Colonic mucosa (tissue), 4 donors: Measurements from ENCODE around the gene CPT1A. TPM values are rescaled to one million over a fixed set of nuclear protein-coding genes. Genes with fewer than 3 reads are reported as not detected.
A peak's percentile ranks its signal among the peaks of the same experiment; 100 is the strongest.

Source experiments
- DNase-seq: peaks from one replicate; pipeline ENCODE4 v3.0.0-alpha.2; 2020
- H3K27ac ChIP-seq: fragments of 200-600 bp; one replicate; pipeline ENCODE4 v1.8.0; 2021
- H3K27me3 ChIP-seq: fragments of 200-600 bp; one replicate; pipeline ENCODE4 v1.8.0; 2021
- H3K36me3 ChIP-seq: fragments of 200-600 bp; one replicate; pipeline ENCODE4 v1.8.0; 2021
- H3K4me1 ChIP-seq: fragments of 200-600 bp; one replicate; pipeline ENCODE4 v1.8.0; 2021; ENCODE audit warnings: mild to moderate bottlenecking
- H3K4me3 ChIP-seq: fragments of 200-600 bp; one replicate; pipeline ENCODE4 v1.8.0; 2021
- H3K9ac ChIP-seq, 2 donors: one replicate each; pipeline ENCODE4 v1.7.0; 2013; ENCODE audit warnings: control low read depth in 2 of 2, low read depth in 2 of 2, low read length in 2 of 2
- H3K9me3 ChIP-seq: fragments of 200-600 bp; one replicate; pipeline ENCODE4 v1.8.0; 2021
- CTCF ChIP-seq: fragments of 200-600 bp; IDR thresholded peaks from one replicate; pipeline ENCODE4 v1.8.0; 2022; ENCODE audit warnings: antibody characterized with exemption, mild to moderate bottlenecking
- intact Hi-C: fragments of 100-400 bp; cut with DNase I; formaldehyde crosslinking; loops from one replicate; pipeline ENCODE4 v1.14.1; 2022
- total RNA-seq, 2 donors: library from RNA; stranded (reverse); fragmentation: NEBNext Ultra II Directional in 1 of 2; extraction: Animal tissue kit (Norgen Biotek cat#: 25700) in 1 of 2; gene quantifications; one replicate each; pipeline ENCODE4 v1.2.1, GENCODE V29; 2021
- donor health status: healthy.
- donor health status: DM: no; HTN: no; CAD: no.
- donor health status: DM: no; HTN: no; CAD: no.

The CPT1A gene
- total RNA-seq, 2 donors from 2014 or later: 197 to 213 TPM

- no peak for TF ChIP-seq CTCF
- no peak overlapping the region for H3K4me3 ChIP-seq
- H3K36me3 ChIP-seq: no peaks in the 10 kb centered on the region
- no peaks in the 10 kb centered on the region for H3K9me3 ChIP-seq
- intact Hi-C loops: no loop called here
- DNase-seq: no peak
- no peaks in the 10 kb centered on the region for H3K27me3 ChIP-seq
- peak overlapping the region; percentile 72 for H3K27ac ChIP-seq
- H3K4me1 ChIP-seq: peaks cover 33% of the 10 kb centered on the region
- peak overlapping the region in 1 of 2 donors; percentile 99 for H3K9ac ChIP-seq
Observed at GRCh38 chr11:68835749-68836148, 6.0 kb downstream of the CPT1A start.

DNA sequence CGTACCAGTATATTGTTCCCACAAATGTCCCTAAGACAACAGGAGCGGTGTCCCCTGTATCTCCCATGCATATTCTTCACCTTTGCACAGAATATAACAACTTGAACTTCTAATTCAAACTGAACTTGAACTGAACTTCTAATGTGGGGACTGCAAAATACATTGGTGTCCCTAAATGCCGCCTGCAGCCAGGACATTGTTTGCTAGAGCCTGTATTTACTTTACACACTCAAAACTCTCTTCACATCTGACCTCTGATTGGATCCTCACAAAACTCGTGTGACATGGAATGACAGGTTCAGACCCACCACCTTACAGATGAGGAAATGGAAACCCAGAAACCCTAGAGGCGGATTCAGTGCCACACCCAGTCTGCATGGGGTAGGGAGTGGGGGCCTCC, 6.4 kb downstream of the CPT1A start:
- Histone ChIP-seq H3K27ac (peak overlapping the region; percentile 72), H3K9ac (peak overlapping the region in 1 of 2 donors; percentile 99), H3K4me3 (no peak overlapping the region), H3K36me3 (no peaks in the 10 kb centered on the region), H3K27me3 (no peaks in the 10 kb centered on the region), H3K4me1 (peaks cover 33% of the 10 kb centered on the region), H3K9me3 (no peaks in the 10 kb centered on the region)
- intact Hi-C loops: no loop called here
- TF ChIP-seq CTCF: no peak
- DNase-seq: peak; percentile 59

- Histone ChIP-seq H3K4me1 (peaks cover 38% of the 10 kb centered on the region), H3K9ac (peak overlapping the region; percentile 4 to 73), H3K9me3 (no peaks in the 10 kb centered on the region), H3K27me3 (no peaks in the 10 kb centered on the region), H3K36me3 (no peaks in the 10 kb centered on the region), H3K4me3 (no peak overlapping the region), H3K27ac (peak overlapping the region; percentile 76)
- intact Hi-C loops: no loop called here
- TF ChIP-seq CTCF: no peak
- peak; percentile 57 for DNase-seq
Observed at GRCh38 chr11:68832476-68833181, 9.1 kb downstream of the CPT1A start.

- TF ChIP-seq CTCF: no peak
- Histone ChIP-seq H3K9me3 (no peaks in the 10 kb centered on the region), H3K27me3 (no peaks in the 10 kb centered on the region), H3K9ac (peak overlapping the region in 1 of 2 donors; percentile 52), H3K4me3 (no peak overlapping the region), H3K4me1 (peaks cover 34% of the 10 kb centered on the region), H3K36me3 (no peaks in the 10 kb centered on the region), H3K27ac (peak overlapping the region; percentile 76)
- peak; percentile 84 for DNase-seq
- intact Hi-C loops: no loop called here
Observed at GRCh38 chr11:68831124-68831523, 10.6 kb downstream of the CPT1A start.

DNA sequence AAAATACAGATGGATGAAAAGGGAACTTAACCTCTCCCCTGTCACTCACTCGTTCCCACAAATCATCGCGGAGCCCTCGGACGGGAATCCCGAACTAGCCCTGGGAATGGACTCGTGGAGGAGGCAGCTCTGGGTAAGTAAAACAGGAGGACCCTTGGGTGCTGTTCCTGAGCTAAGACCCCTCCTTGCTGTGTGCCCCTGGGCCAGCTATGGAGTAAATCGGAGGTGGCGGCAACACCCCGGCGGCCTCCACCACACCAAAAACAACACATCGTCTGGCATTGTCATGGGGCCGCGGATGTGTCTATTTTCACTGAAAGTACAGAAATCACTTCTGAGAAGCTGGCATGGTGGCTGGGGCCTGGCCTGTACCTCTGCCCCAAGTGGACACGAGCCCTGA, 12.1 kb downstream of the CPT1A start:
- no peaks in the 10 kb centered on the region for H3K27me3 ChIP-seq
- TF ChIP-seq CTCF: no peak
- H3K36me3 ChIP-seq: no peaks in the 10 kb centered on the region
- H3K4me1 ChIP-seq: peaks cover 34% of the 10 kb centered on the region
- H3K9ac ChIP-seq: peak overlapping the region in 1 of 2 donors; percentile 52
- intact Hi-C loops: no loop called here
- no peak overlapping the region for H3K27ac ChIP-seq
- no peak overlapping the region for H3K4me3 ChIP-seq
- DNase-seq: no peak
- no peaks in the 10 kb centered on the region for H3K9me3 ChIP-seq
